ENCODE measurements around the gene USP13. TPM values are rescaled to one million over a fixed set of nuclear protein-coding genes. Genes with fewer than 3 reads are reported as not detected.

The USP13 gene
- total and polyA plus RNA-seq, 2 of the 13 experiments (the other 11 are each of a cell fraction or from before 2014, with no cell fraction given): 15.9 to 36.7 TPM

- Histone ChIP-seq H3K4me3 (replicated peaks in 1 of 3; ENCODE audit: insufficient read depth in 1 of 3, low read depth in 2 of 3, low read length in 3 of 3) (no peak overlapping the region), H3K27me3 (ENCODE audit: control insufficient read depth in 1 of 2, insufficient read depth in 2 of 2, low read length in 2 of 2) (no peaks in the 10 kb centered on the region), H3K4me2 (ENCODE audit: low read depth, low read length) (no peak overlapping the region), H3K4me1 (ENCODE audit: insufficient read depth, low read length) (peaks cover 12% of the 10 kb centered on the region), H2AFZ (ENCODE audit: low read length) (no peak overlapping the region), H3K9me3 (ENCODE audit: low read length) (no peaks in the 10 kb centered on the region), H3K36me3 (replicated peaks in 1 of 2; ENCODE audit: control insufficient read depth in 1 of 2, insufficient read depth in 2 of 2, low read length in 2 of 2) (peaks cover 6 to 47% of the 10 kb centered on the region in 2 experiments), H3K9ac (ENCODE audit: insufficient read depth, low read depth, low read length) (no peak overlapping the region), H3K79me2 (ENCODE audit: insufficient read depth, low read length) (no peaks in the 10 kb centered on the region), H4K20me1 (ENCODE audit: insufficient read depth, low read length) (no peaks in the 10 kb centered on the region), H3K27ac (ENCODE audit: extremely low read length, insufficient read depth, low read length) (no peak overlapping the region)
- in situ Hi-C loops (cut with HindIII; ENCODE audit: extremely low pct_ligation_motif_present, low pct_unique_long_range_greater_than_20kb) (no loop called here), intact Hi-C loops (cut with micrococcal nuclease; ENCODE audit: unreplicated experiment) (no loop called here)
- ChIA-PET CTCF (ENCODE audit: low intra/inter-chr PET ratio, low total read pairs) (no interaction called here), POLR2A (no interaction called here)
- DNase-seq (ENCODE audit: low spot score) (no peak), FAIRE-seq (no peak), ATAC-seq (no peak)
- TF ChIP-seq ZNF143 (CRISPR knock-in tag; IDR thresholded peaks at IDR 0.05) (no peak), HNRNPK (IDR thresholded peaks at IDR 0.05; ENCODE audit: low read depth, low read length, poor library complexity, severe bottlenecking) (no peak), GPBP1L1 (CRISPR knock-in tag; IDR thresholded peaks at IDR 0.05) (no peak), ZNF24 (IDR thresholded peaks at IDR 0.05) (no peak), ZNF382 (CRISPR knock-in tag; IDR thresholded peaks at IDR 0.05; ENCODE audit: borderline replicate concordance) (no peak)
- no TSS peak for BruUV-seq (replicated peaks)
Observed at GRCh38 chr3:179723617-179724016, 70.8 kb downstream of the USP13 start.

GRCh38 chr3:179726075-179726699 is 73.3 kb downstream of the USP13 start:
- no TSS peak for BruUV-seq (replicated peaks)
- H3K4me1 ChIP-seq (ENCODE audit: insufficient read depth, low read length): peaks cover 15% of the 10 kb centered on the region
- CTCF ChIA-PET (ENCODE audit: low intra/inter-chr PET ratio, low total read pairs): no interaction called here

More at GRCh38 chr3:179726075-179726699, 73.3 kb downstream of the USP13 start:
- ATAC-seq (peak; percentile 39; the same call in 1 of the 3 replicates), FAIRE-seq (no peak), DNase-seq (ENCODE audit: low spot score) (no peak)
- intact Hi-C loops (cut with micrococcal nuclease; ENCODE audit: unreplicated experiment) (no loop called here), in situ Hi-C loops (cut with HindIII; ENCODE audit: extremely low pct_ligation_motif_present, low pct_unique_long_range_greater_than_20kb) (no loop called here)
- no peaks in the 10 kb centered on the region for H4K20me1 ChIP-seq (ENCODE audit: insufficient read depth, low read length)
- no peak overlapping the region for H3K9ac ChIP-seq (ENCODE audit: insufficient read depth, low read depth, low read length)
- no peaks in the 10 kb centered on the region for H3K27me3 ChIP-seq (ENCODE audit: control insufficient read depth in 1 of 2, insufficient read depth in 2 of 2, low read length in 2 of 2)
- no peak overlapping the region for H3K4me3 ChIP-seq (replicated peaks in 1 of 3; ENCODE audit: insufficient read depth in 1 of 3, low read depth in 2 of 3, low read length in 3 of 3)
- H2AFZ ChIP-seq (ENCODE audit: low read length): no peak overlapping the region
- H3K79me2 ChIP-seq (ENCODE audit: insufficient read depth, low read length): no peaks in the 10 kb centered on the region
- H3K27ac ChIP-seq (ENCODE audit: extremely low read length, insufficient read depth, low read length): peak overlapping the region; percentile 16
- 99% methylated on average over 5 of the region's 5 CpGs for WGBS (ENCODE audit: low lambda C conversion rate)
- POLR2A ChIA-PET: no interaction called here
- peaks cover 6 to 45% of the 10 kb centered on the region in 2 experiments; a peak in 4 of 5 replicates for H3K36me3 ChIP-seq (replicated peaks in 1 of 2; ENCODE audit: control insufficient read depth in 1 of 2, insufficient read depth in 2 of 2, low read length in 2 of 2)
- H3K4me2 ChIP-seq (ENCODE audit: low read depth, low read length): no peak overlapping the region
- no peak for TF ChIP-seq SMAD9 (CRISPR knock-in tag; IDR thresholded peaks at IDR 0.05)
- no peak for TF ChIP-seq KMT2B (CRISPR knock-in tag; IDR thresholded peaks at IDR 0.05)
- peak; percentile 21 for TF ChIP-seq RBM22 (optimal IDR thresholded peaks at IDR 0.05; ENCODE audit: low read length)
- no peaks in the 10 kb centered on the region for H3K9me3 ChIP-seq (ENCODE audit: low read length)

Data from HepG2 (cell line).